Kidney epithelial cell (primary cell): ENCODE measurements around the gene SEC11A. TPM values are rescaled to one million over a fixed set of nuclear protein-coding genes. Genes with fewer than 3 reads are reported as not detected.

Source experiments
- DNase-seq: peaks from one replicate; pipeline ENCODE4 v3.0.0-alpha.2; 2010; ENCODE audit warnings: low read depth
- H3K27me3 ChIP-seq: 2 replicates; pipeline ENCODE4 v1.6.0; 2011; ENCODE audit warnings: low read length; ENCODE audit not compliant: control insufficient read depth, insufficient read depth
- H3K36me3 ChIP-seq: 2 replicates; pipeline ENCODE4 v1.5.1; 2011; ENCODE audit warnings: low read length; ENCODE audit not compliant: control insufficient read depth, insufficient read depth
- H3K4me3 ChIP-seq: 2 replicates; pipeline ENCODE4 v1.5.1; 2011; ENCODE audit warnings: low read depth, mild to moderate bottlenecking, control low read depth, low read length
- total RNA-seq: library from RNA; depleted of rRNA; stranded (reverse); fragments of >200 nt; gene quantifications from 2 replicates; pipeline ENCODE4 v1.2.3, GENCODE V29; 2015
- TF ChIP-seq, protein P1 (sequence below): IDR thresholded peaks from 2 replicates; pipeline ENCODE4 v1.5.1; 2011; ENCODE audit warnings: mild to moderate bottlenecking, moderate library complexity, low read length, control low read depth, inconsistent platforms; ENCODE audit not compliant: insufficient read depth, poor library complexity, severe bottlenecking

SEC11A gene
- total RNA-seq, 1 donor from 2014 or later, result 213 TPM

DNA sequence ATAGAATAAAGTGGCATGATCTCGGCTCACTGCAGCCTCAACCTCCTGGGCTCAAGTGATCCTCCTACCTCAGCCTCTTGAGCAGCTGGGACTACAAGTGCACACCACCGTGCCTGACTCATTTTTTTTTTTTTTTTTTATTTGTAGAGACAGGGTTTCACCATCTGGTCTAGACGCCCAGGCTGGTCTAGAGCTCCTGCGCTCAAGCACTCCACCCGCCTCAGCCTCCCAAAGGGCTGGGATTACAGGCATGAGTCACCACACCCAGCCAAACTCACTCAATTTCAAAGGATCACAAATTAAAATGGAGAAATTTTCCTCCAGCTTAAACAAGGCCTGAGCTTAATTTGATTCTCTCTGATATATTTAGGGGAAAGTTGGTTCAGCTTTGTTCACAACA lies 30.6 kb downstream of the SEC11A start:
- TF ChIP-seq, protein P1, sequence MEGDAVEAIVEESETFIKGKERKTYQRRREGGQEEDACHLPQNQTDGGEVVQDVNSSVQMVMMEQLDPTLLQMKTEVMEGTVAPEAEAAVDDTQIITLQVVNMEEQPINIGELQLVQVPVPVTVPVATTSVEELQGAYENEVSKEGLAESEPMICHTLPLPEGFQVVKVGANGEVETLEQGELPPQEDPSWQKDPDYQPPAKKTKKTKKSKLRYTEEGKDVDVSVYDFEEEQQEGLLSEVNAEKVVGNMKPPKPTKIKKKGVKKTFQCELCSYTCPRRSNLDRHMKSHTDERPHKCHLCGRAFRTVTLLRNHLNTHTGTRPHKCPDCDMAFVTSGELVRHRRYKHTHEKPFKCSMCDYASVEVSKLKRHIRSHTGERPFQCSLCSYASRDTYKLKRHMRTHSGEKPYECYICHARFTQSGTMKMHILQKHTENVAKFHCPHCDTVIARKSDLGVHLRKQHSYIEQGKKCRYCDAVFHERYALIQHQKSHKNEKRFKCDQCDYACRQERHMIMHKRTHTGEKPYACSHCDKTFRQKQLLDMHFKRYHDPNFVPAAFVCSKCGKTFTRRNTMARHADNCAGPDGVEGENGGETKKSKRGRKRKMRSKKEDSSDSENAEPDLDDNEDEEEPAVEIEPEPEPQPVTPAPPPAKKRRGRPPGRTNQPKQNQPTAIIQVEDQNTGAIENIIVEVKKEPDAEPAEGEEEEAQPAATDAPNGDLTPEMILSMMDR, result no peak
- Histone ChIP-seq H3K4me3 (no peak overlapping the region), H3K27me3 (no peaks in the 10 kb centered on the region), H3K36me3 (no peaks in the 10 kb centered on the region)
- peak; percentile 19 for DNase-seq

DNA sequence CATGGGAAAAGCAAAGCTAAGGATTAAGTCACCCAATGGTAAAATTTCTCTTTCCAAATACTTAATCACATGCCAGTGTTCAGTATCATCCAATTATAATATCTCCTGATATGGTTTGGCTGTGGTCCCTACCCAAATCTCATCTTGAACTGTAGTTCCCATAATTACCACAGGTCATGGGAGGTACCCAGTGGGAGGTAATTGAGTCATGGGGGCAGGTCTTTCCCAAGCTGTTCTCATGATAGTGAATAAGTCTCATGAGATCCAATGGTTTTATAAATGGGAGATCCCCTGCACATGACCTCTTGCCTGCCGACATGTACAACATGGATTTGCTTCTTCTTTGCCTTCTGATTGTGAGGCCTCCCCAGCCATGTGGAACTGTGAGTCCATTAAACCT lies 31.8 kb downstream of the SEC11A start:
- TF ChIP-seq, protein P1, result no peak
- Histone ChIP-seq H3K4me3 (no peak overlapping the region), H3K36me3 (peaks cover 1% of the 10 kb centered on the region), H3K27me3 (no peaks in the 10 kb centered on the region)
- peak; percentile 28 for DNase-seq

DNA sequence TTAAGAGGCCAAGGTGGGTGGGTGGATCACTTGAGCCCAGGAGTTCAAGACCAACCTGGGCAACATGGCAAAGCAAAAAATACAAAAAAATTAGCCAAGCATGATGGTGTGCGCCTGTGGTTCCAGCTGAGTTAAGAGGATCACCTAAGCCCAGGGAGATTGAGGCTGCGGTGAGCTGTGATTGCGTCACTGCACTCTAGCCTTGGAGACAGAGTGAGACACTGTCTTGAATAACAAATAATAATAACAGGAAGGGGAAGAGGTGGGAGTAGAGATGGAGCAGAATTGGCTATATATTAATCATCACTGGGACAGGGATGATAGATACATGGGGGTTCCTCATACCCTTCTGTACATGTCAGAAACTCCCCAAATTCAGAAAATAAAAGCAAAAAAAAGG lies 34.1 kb downstream of the SEC11A start:
- H3K36me3 ChIP-seq, result peaks cover 1% of the 10 kb centered on the region
- H3K4me3 ChIP-seq, result no peak overlapping the region
- no peaks in the 10 kb centered on the region for H3K27me3 ChIP-seq
- DNase-seq, result peak; percentile 68
- TF ChIP-seq, protein P1, result no peak

DNA sequence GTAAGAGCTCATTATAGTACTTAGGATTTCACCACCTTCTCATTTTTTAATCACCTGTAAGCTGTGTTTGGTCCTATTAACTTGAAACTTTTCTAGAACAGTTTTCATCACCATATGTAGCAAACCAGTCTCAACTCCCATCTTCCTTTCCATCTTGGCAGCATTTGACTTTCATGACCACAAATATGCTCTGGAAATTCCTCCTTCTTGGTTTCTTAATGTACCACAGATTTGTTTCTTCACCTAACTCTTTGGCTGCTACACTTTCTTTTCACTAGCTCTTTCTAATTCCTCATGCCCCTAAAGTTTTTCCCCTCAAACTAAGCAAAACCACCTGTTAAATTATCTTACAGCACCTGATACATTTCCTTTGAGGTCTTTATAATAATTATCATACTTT lies 44.7 kb downstream of the SEC11A start:
- Histone ChIP-seq H3K27me3 (no peaks in the 10 kb centered on the region), H3K4me3 (no peak overlapping the region), H3K36me3 (peaks cover 3% of the 10 kb centered on the region)
- TF ChIP-seq, protein P1, result no peak
- no peak for DNase-seq

DNA sequence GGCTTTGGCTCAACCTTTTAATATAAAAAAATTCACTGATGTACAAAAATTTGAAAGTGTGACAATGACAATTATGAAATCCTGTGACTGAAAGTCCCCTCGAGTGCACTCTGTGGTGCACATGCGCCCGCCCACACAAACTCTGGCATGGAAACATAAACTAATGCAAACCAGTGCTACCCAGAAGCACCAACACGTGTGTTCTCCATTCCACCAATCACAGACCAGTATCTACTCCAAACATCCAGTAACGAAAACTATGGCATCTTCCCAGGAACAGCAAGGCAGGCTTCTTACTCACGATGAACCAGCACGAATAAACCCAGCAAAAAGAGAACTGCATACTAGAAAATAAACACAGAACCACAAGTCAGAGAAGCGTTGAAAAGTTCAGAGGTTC lies 46.2 kb downstream of the SEC11A start:
- Histone ChIP-seq H3K36me3 (peaks cover 3% of the 10 kb centered on the region), H3K27me3 (no peaks in the 10 kb centered on the region), H3K4me3 (no peak overlapping the region)
- DNase-seq, result no peak
- TF ChIP-seq, protein P1, result no peak

DNA sequence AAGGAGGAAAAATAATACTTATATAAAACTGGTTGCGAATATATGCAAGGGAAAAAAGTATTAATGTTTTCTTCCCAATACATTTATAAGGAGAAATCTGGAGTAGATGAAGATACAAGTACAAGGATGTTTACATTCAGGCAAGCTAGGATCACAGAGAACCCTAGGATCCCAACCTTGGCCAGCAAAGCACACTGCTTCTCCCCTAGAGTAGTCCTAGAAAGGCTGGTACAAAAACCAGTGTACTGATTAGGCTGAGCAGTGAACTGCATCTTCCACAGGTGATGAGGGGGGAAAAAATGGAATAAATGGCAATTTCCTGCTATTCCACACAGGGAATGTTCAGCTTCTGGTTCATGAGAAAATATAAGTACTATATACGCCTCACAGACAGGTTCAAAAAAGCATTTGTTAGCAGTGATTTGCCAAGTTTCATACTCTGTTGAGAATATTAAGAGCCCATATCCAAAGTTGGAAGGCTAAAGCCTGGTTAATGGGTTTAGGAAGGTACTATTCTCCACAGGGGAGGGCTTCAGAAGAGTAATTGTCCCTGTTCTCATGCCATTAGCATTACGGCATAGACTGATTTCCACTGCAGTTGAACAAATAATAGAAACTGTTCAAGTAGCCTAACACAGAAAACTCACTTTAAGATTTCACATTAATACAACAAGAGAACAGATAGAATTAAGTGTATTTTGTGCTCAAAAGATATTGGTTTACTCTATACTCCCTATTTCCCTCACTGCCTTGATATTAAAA lies 47.5 kb downstream of the SEC11A start:
- Histone ChIP-seq H3K27me3 (no peaks in the 10 kb centered on the region), H3K4me3 (no peak overlapping the region), H3K36me3 (peaks cover 3% of the 10 kb centered on the region)
- TF ChIP-seq, protein P1, result no peak
- DNase-seq, result no peak
